GM23338 (cell line): ENCODE data around the gene ARHGEF1. TPM values are rescaled to one million over a fixed set of nuclear protein-coding genes. Genes with fewer than 3 reads are reported as not detected.

Source experiments
- ATAC-seq: fragments of 200-7000 bp; cut with Tn5 transposase; 3 replicates; pipeline ENCODE4 v1.9.1; 2020
- DNase-seq: peaks from one replicate; pipeline ENCODE4 v3.0.0-alpha.2; 2015; ENCODE audit warnings: low spot score
- H2AFZ ChIP-seq: fragments of 200-600 bp; sonication (generic); 2 replicates; pipeline ENCODE4 v1.8.0; 2016; ENCODE audit warnings: antibody characterized with exemption, mild to moderate bottlenecking, moderate library complexity
- H3F3A ChIP-seq: fragments of 200-600 bp; sonication (generic); replicated peaks from 2 replicates; pipeline ENCODE4 v1.8.0; 2017; ENCODE audit warnings: antibody characterized with exemption, mixed run types, low read depth
- H3K27ac ChIP-seq: fragments of 200-600 bp; sonication (generic); 2 replicates; pipeline ENCODE4 v1.6.1; 2016; ENCODE audit warnings: low read depth
- H3K27me3 ChIP-seq: fragments of 200-600 bp; sonication (generic); 2 replicates; pipeline ENCODE4 v1.8.0; 2016; ENCODE audit warnings: mild to moderate bottlenecking, mixed run types, moderate library complexity; ENCODE audit not compliant: insufficient read depth
- H3K36me3 ChIP-seq: fragments of 200-600 bp; sonication (generic); 2 replicates; pipeline ENCODE4 v1.8.0; 2016; ENCODE audit warnings: mild to moderate bottlenecking; ENCODE audit not compliant: insufficient read depth
- H3K4me1 ChIP-seq: fragments of 200-600 bp; sonication (generic); 2 replicates; pipeline ENCODE4 v1.8.0; 2016; ENCODE audit warnings: mild to moderate bottlenecking, moderate library complexity; ENCODE audit not compliant: insufficient read depth
- H3K4me2 ChIP-seq: fragments of 200-600 bp; sonication (generic); 2 replicates; pipeline ENCODE4 v1.7.1; 2017; ENCODE audit warnings: mixed run types
- H3K4me3 ChIP-seq: fragments of 200-600 bp; sonication (generic); 2 replicates; pipeline ENCODE4 v1.6.1; 2016; ENCODE audit warnings: mixed run types
- H3K79me2 ChIP-seq: fragments of 200-600 bp; sonication (generic); replicated peaks from 2 replicates; pipeline ENCODE4 v1.8.0; 2017; ENCODE audit warnings: mild to moderate bottlenecking; ENCODE audit not compliant: insufficient read depth
- H3K9me2 ChIP-seq: fragments of 200-600 bp; sonication (generic); 2 replicates; pipeline ENCODE4 v1.8.0; 2017; ENCODE audit not compliant: insufficient read depth
- H4K20me1 ChIP-seq: fragments of 200-600 bp; sonication (generic); replicated peaks from 2 replicates; pipeline ENCODE4 v1.8.0; 2017; ENCODE audit warnings: mild to moderate bottlenecking; ENCODE audit not compliant: insufficient read depth
- H3K27ac Mint-ChIP-seq: 2 replicates; pipeline ENCODE4 v1.8.0; 2020; ENCODE audit warnings: inconsistent platforms, mild to moderate bottlenecking, moderate library complexity, mixed read lengths
- H3K27me3 Mint-ChIP-seq: 3 replicates; pipeline ENCODE4 v1.8.0; 2022; ENCODE audit warnings: low read depth, mild to moderate bottlenecking, moderate library complexity, mixed read lengths, inconsistent platforms; ENCODE audit not compliant: insufficient read depth, poor library complexity
- H3K36me3 Mint-ChIP-seq: 3 replicates; pipeline ENCODE4 v1.8.0; 2021; ENCODE audit warnings: low read depth, mild to moderate bottlenecking, inconsistent platforms, moderate library complexity, mixed read lengths
- H3K4me1 Mint-ChIP-seq: 3 replicates; pipeline ENCODE4 v1.8.0; 2020; ENCODE audit warnings: mild to moderate bottlenecking, inconsistent platforms, mixed read lengths
- H3K4me3 Mint-ChIP-seq: 3 replicates; pipeline ENCODE4 v1.8.0; 2021; ENCODE audit warnings: moderate library complexity, mild to moderate bottlenecking, inconsistent platforms, mixed read lengths
- H3K9me3 Mint-ChIP-seq: 3 replicates; pipeline ENCODE4 v1.8.0; 2020; ENCODE audit warnings: moderate library complexity, mild to moderate bottlenecking, inconsistent platforms, mixed read lengths
- CREB1 ChIP-seq: fragments of 250-450 bp; sonication (Bioruptor Pico); IDR thresholded peaks from 2 replicates; pipeline ENCODE4 v1.5.0; 2020; ENCODE audit warnings: low read depth, mild to moderate bottlenecking, moderate library complexity
- ETS1 ChIP-seq: IDR thresholded peaks from 2 replicates; pipeline ENCODE4 v1.6.1; 2016; ENCODE audit warnings: antibody characterized with exemption
- EZH2 ChIP-seq: fragments of 200-600 bp; sonication (generic); IDR thresholded peaks from one replicate; pipeline ENCODE4 v1.8.0; 2017; ENCODE audit warnings: antibody characterized with exemption, mild to moderate bottlenecking, low read depth; ENCODE audit not compliant: unreplicated experiment
- EZH2phosphoT487 ChIP-seq: fragments of 200-600 bp; sonication (generic); IDR thresholded peaks from one replicate; pipeline ENCODE4 v1.8.1; 2018; ENCODE audit warnings: antibody characterized with exemption; ENCODE audit not compliant: unreplicated experiment
- JUNB ChIP-seq: IDR thresholded peaks from one replicate; pipeline ENCODE4 v1.6.1; 2016; ENCODE audit warnings: antibody characterized with exemption; ENCODE audit not compliant: unreplicated experiment
- POLR2AphosphoS5 ChIP-seq: IDR thresholded peaks from 2 replicates; pipeline ENCODE4 v1.6.1; 2016; ENCODE audit warnings: antibody characterized with exemption, low read depth
- REST ChIP-seq: IDR thresholded peaks from one replicate; pipeline ENCODE4 v1.6.1; 2018; ENCODE audit warnings: antibody characterized with exemption; ENCODE audit not compliant: unreplicated experiment
- ZNF114 ChIP-seq: fragments of 250-450 bp; sonication (Bioruptor Pico); IDR thresholded peaks from 2 replicates; pipeline ENCODE4 v1.5.0; 2020; ENCODE audit warnings: mild to moderate bottlenecking, moderate library complexity
- ZNF331 ChIP-seq: fragments of 250-450 bp; sonication (Bioruptor Pico); IDR thresholded peaks from 2 replicates; pipeline ENCODE4 v1.5.0; 2020; ENCODE audit warnings: low read depth, mild to moderate bottlenecking, moderate library complexity
- polyA plus RNA-seq: library from polyadenylated mRNA; unstranded; fragments of >200 nt; fragmentation: Nextera tagmentation; extraction: Ambion mirVana; gene quantifications from 2 replicates; pipeline ENCODE4 v1.2.1, GENCODE V29; 2016
- total RNA-seq: library from RNA; depleted of rRNA; stranded (reverse); fragments of >200 nt; shearing (Covaris generic); gene quantifications from 2 replicates; pipeline ENCODE4 v1.2.3, GENCODE V29; 2014

The ARHGEF1 gene
- total and polyA plus RNA-seq, 2 experiments from 2014 or later: 41.3 to 44.7 TPM

GRCh38 chr19:41906271-41906670 lies 23.3 kb downstream of the ARHGEF1 start (continued):
- TF ChIP-seq REST: no peak
- TF ChIP-seq POLR2AphosphoS5: no peak
- no peak for TF ChIP-seq EZH2phosphoT487
- TF ChIP-seq CREB1 (CRISPR knock-in tag): no peak

GRCh38 chr19:41906916-41907680 lies 24.1 kb downstream of the ARHGEF1 start:
- H3K27me3 ChIP-seq: peaks cover 35% of the 10 kb centered on the region
- H3K27ac Mint-ChIP-seq: no peak overlapping the region
- H3K4me3 Mint-ChIP-seq: no peak overlapping the region; the same call in 2 of the 3 replicates
- no peak for TF ChIP-seq ZNF114 (CRISPR knock-in tag)
- no peak for TF ChIP-seq ZNF331 (CRISPR knock-in tag)
- no peak for TF ChIP-seq EZH2
- no peak for TF ChIP-seq JUNB
- no peak for TF ChIP-seq CREB1 (CRISPR knock-in tag)
- H3K36me3 Mint-ChIP-seq: peaks cover 36% of the 10 kb centered on the region
- no peaks in the 10 kb centered on the region for H3K9me2 ChIP-seq
- ATAC-seq (no peak), DNase-seq (no peak)
- no peak overlapping the region for H3K4me3 ChIP-seq
- H3K27ac ChIP-seq: no peak overlapping the region
- H4K20me1 ChIP-seq: no peaks in the 10 kb centered on the region; the same call in 1 of the 2 replicates
- no peak overlapping the region for H3K4me2 ChIP-seq
- H3K4me1 Mint-ChIP-seq: peaks cover 18% of the 10 kb centered on the region
- peaks cover 3% of the 10 kb centered on the region; the same call in 1 of the 2 replicates for H3K36me3 ChIP-seq
- H3K9me3 Mint-ChIP-seq: peaks cover 3% of the 10 kb centered on the region; the same call in 1 of the 3 replicates
- no peaks in the 10 kb centered on the region; the same call in 1 of the 2 replicates for H3K4me1 ChIP-seq
- no peak overlapping the region for H2AFZ ChIP-seq
- peaks cover 36% of the 10 kb centered on the region for H3K27me3 Mint-ChIP-seq
- H3F3A ChIP-seq: no peaks in the 10 kb centered on the region
- no peaks in the 10 kb centered on the region for H3K79me2 ChIP-seq

GRCh38 chr19:41907994-41908615 lies 25.1 kb downstream of the ARHGEF1 start:
- Mint-ChIP-seq H3K36me3 (peaks cover 26% of the 10 kb centered on the region), H3K4me3 (no peak overlapping the region), H3K4me1 (peaks cover 20% of the 10 kb centered on the region), H3K9me3 (peaks cover 3% of the 10 kb centered on the region; the same call in 1 of the 3 replicates), H3K27me3 (peaks cover 46% of the 10 kb centered on the region), H3K27ac (no peak overlapping the region)
- no peaks in the 10 kb centered on the region; the same call in 1 of the 2 replicates for H4K20me1 ChIP-seq
- H3F3A ChIP-seq: no peaks in the 10 kb centered on the region
- H3K4me3 ChIP-seq: no peak overlapping the region
- no peaks in the 10 kb centered on the region for H3K79me2 ChIP-seq
- H3K27me3 ChIP-seq: peaks cover 45% of the 10 kb centered on the region
- H3K9me2 ChIP-seq: no peaks in the 10 kb centered on the region
- H3K4me1 ChIP-seq: no peaks in the 10 kb centered on the region; the same call in 1 of the 2 replicates
- H3K36me3 ChIP-seq: peaks cover 3% of the 10 kb centered on the region; the same call in 1 of the 2 replicates
- DNase-seq (no peak), ATAC-seq (no peak)
- H2AFZ ChIP-seq: no peak overlapping the region
- H3K27ac ChIP-seq: no peak overlapping the region
- no peak overlapping the region for H3K4me2 ChIP-seq
- TF ChIP-seq ETS1 (no peak), POLR2AphosphoS5 (no peak), REST (no peak)
